NOMO-1 treated with dmso at 0.1 percent for 144 hours (cell line): Measurements from ENCODE around the gene JMJD8.
"Not testable (repeated sequence)": the region's sequence is repeated elsewhere in the genome, so short reads cannot be mapped to it uniquely, and the experiment has no call there.

ENCODE experiments used
- DNase-seq: peaks from one replicate; lab custom pipeline; 2025; ENCODE audit not compliant: unreplicated experiment; lab: John Stamatoyannopoulos, UW

JMJD8 gene

DNA sequence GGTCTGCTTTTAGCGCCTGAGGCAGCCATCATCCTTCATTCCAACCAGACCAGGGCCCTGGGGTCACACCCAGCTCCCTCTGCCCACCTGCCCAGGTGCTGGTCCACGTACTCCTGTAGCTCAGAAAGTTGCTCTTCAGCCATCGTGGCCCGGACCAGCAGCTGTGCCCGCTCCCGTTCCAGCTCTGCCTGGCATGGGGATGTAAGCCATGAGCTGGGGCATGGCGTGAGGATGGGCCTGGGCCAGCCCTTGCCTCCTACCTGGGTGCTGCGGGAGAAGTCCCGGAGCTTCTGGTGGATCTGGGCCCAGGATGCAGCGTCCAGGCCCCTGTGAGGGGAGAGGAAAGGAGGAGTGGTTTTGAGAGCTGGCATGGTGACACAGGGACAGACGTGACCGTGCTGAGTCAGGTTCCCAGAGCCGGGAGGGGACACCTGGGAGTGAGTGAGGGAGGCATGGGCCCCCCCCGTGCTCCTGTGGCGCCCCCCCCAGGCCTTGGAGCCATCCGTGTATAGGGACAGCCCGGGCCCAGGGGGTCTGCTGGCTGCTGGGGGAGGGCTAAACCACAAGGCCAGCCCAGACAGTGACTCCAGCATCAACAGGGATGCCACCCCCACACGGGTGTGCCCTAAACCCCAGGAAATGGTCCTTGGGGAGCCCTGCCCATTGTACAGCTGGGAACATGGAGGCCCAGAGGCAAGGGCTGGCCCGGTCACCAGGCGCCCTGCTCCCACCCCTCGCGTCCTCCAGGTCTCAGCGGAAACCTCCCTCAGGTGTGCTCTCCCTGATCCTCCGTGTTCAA is 38.9 kb upstream of the JMJD8 start:
- no peak for DNase-seq

DNA sequence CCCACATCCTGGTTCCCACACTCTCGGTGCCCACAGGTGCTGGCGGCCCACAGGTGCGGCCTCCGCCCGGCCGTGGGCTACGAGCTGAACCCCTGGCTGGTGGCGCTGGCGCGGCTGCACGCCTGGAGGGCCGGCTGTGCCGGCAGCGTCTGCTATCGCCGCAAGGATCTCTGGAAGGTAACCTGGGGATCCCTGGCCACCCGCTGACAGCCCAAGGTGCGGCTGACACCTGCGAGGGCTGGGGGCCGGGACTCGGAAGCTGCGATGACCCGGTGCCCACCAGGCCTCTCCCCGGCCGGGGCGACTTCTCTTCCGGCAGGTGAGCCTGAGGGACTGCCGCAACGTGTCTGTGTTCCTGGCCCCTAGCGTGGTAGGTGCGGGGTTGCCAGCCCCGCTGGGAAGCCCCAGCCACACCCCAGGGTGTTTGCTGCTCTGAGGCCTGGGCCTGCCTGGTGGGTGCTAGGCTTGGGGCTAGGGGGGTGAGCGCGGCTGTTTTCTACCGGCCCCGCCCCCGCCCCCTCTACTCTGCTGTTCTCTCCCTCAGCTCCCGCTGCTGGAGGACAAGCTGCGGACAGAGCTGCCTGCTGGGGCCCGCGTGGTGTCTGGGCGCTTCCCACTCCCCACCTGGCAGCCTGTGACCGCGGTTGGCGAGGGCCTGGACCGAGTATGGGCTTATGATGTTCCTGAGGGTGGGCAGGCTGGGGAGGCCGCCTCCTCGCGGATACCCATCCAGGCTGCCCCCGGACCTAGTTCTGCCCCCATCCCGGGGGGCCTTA is 37.8 kb upstream of the JMJD8 start:
- no peak for DNase-seq

DNA sequence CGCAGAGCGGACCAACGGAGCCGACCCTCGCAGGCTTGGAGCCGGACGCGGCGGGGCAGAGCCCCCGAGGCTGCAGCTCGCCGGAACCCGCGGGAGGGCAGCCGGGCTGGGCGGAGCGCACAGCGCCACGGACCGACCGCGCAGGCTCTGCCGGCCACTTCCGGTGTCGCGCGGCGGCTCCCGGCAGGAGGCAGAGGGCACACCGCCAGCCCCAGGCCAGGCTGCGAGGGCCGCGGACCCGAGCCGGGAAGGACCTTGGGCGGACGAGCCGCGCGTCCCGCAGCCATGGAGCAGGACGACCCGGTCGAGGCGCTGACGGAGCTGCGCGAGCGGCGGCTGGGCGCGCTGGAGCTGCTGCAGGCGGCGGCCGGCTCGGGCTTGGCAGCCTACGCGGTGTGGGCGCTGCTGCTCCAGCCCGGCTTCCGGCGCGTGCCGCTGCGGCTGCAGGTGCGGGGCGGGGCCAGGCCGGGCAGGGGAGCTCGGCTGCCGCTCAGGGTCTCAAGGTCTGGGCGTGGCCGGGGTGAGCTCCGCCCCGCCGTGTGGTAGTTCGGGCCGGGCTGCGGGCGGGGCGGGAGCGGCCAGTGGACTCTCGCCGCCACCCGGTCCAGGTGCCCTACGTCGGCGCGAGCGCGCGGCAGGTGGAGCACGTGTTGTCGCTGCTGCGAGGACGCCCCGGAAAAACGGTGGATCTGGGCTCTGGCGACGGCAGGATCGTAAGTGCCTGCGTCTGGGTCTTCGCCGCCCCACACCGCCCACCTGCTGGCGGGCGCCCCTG is 37.0 kb upstream of the JMJD8 start, which contains the start of gene ANTKMT:
ANTKMT (plus strand) TSS at position 157 of the 775 bp plus-strand sequence; CDS start at position 286, 129 bp downstream.
- peak; percentile 81 for DNase-seq

DNA sequence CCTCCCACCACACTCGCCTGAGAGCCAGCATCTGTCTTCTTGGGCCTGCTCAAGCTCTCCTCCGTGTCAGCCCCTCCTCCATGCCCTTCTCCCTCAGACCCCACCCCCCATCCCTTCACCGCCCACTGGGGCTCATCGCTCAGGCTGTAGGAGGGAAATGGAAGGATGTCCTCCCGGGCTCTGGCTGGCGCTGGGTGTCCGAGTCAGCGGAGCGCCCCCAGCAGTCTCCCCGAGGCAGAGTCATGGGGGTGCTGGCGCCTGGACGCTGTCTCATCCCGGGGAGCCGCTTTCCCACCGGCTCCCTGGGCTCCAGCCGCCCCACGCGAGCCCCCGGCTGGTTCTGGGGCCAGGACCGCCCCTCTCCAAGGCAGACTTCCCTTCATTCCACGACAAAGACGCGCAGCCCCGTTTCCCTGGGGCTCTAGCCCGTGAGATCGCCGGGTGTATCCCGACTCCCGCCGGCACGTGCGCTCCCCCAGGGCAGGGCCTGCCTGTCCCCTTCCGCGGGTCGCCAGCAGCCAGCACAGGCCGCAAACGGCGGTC is 36.4 kb upstream of the JMJD8 start:
- DNase-seq, result no peak

DNA sequence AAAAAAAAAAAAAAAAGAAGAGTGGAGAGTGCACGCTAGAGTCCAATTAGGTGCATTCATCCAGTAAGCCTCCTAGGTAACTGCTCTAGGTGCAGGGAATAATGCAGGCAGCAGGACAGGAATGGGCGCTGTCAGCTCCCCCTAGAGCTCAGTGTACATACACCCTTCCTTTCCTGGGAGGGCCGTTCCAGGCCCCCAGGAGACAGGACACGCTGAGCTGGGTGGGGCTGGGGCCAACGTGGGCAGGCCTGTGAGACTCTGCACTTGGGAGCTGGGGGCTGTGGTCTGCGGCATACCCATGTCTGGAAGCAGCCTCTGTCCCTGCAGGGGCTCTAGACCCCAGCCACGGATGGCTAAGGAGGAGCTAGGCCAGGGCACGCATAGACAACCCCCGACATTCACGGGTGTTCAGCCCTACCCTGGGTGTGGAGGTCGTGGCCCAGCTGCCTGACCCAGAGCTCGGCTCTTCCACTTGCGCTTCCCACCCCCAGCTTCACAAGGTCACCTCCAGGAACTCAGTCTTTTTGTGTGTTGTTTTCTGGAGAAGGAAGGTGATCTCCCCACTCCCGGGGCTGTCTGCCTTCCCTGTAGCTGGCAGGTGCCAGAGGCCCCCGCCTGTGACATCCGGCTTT is 35.8 kb upstream of the JMJD8 start:
- no peak for DNase-seq

DNA sequence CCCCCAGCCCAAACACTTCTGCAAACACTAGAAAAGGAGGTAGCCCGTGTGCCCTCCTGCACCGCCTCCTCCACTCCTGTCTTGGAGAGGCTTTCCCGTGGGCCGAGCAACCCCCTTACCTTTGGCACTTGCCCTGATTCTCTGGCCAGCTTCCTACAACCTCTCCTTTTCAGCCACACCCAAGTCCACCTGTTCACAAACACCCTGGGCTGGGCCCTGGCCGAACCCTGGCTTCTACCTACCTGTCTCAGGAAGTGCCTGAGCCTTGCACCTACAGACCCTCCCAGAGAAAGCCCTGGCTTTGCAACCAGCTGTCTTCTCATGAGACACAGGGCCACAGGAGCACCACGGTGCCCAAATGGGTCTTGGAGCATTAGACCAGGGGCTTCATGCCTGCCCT is 34.8 kb upstream of the JMJD8 start:
- DNase-seq, result no peak

DNA sequence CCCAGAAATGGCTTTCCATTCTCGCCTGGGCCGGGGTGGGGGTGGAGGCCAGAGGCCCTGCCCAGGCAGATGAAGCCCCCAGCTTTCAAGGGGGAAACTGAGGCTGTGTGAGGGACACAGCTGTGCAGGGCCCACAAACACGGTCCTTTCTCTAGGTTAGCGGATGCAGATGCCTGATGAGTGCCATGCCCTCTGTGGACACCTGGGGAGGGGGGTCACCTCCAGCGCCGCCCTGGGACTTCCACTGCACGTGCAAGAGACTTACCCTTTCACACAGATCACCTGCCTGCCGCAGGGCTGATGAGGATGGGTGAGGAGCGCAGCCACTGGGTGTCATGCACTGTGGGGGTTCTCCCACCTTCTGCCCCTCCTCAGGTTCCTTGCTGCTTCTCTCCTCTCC is 34.3 kb upstream of the JMJD8 start:
- DNase-seq, result no peak

DNA sequence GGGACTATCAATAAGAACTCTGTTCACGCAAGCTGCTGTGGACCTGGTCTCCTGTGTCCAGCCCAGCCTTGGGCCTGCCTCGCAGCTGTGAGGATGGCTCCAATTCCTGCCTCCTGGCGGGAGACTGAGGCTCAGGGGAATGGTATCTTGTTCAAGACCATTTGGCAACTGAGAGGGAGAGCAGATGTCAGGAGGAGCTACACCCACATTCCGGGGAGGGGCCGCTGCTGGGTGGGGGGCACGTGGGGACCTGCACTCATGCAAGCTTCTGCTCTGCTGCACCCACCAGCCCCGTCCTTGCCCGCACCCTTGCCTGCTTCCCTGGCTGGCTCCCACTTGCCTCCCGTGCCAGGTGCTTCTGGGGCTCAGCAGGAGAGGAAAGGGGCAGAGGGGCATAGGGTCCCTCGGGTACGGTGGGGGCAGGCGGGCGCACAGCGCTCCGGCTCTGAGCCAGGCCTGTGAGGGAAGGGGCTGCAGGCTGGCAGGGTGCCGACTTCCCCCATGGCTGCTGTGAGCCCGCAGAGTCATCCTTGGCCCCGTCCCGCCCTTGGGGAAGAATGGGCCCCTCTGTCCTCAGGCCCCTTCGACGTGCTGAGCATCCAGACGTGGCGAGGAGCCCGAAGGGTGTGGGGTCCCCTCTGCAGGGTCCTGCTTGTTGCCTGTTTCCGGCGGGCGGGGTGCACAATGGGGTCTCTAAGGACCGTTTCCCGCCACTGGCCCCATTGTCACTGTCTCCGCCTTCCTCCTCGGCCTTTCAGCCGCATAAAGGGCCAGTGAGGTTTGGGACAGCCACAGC is 33.5 kb upstream of the JMJD8 start:
- DNase-seq, result no peak

DNA sequence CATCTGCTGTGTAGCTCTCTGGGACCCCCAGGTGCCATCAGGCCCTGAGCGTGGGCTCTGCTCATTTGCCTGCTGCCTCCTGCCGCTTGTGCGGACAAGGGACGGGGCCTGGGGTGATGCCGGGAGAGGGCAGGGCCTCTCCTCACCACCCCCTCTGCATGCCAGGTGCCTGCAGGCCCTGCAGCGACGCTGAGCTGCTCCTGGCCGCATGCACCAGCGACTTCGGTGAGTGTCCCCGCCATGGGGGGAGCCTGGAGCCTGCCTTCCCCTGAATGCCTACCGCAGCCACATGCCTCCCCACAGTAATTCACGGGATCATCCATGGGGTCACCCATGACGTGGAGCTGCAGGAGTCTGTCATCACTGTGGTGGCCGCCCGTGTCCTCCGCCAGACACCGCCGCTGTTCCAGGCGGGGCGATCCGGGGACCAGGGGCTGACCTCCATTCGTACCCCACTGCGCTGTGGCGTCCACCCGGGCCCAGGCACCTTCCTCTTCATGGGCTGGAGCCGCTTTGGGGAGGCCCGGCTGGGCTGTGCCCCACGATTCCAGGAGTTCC is 32.7 kb upstream of the JMJD8 start:
- no peak for DNase-seq

DNA sequence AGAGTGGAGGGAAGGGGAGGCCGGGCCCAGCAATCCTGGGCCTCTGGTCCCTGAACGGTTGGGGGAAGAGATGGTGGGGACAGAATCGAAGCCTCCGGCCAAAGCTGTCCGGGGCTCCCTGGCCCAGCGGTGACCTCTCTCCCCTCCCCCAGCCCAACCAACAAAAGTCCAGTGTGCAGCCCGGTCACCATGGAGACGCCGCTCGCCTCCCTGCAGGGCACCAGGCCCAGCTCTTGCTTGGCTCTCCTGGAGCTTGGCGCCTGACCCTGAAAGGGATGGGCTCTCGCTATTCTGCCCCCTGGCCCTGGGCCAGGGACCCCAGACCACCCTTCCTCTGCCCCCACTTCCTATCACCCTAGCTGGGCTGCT is 32.0 kb upstream of the JMJD8 start:
- DNase-seq, result no peak

DNA sequence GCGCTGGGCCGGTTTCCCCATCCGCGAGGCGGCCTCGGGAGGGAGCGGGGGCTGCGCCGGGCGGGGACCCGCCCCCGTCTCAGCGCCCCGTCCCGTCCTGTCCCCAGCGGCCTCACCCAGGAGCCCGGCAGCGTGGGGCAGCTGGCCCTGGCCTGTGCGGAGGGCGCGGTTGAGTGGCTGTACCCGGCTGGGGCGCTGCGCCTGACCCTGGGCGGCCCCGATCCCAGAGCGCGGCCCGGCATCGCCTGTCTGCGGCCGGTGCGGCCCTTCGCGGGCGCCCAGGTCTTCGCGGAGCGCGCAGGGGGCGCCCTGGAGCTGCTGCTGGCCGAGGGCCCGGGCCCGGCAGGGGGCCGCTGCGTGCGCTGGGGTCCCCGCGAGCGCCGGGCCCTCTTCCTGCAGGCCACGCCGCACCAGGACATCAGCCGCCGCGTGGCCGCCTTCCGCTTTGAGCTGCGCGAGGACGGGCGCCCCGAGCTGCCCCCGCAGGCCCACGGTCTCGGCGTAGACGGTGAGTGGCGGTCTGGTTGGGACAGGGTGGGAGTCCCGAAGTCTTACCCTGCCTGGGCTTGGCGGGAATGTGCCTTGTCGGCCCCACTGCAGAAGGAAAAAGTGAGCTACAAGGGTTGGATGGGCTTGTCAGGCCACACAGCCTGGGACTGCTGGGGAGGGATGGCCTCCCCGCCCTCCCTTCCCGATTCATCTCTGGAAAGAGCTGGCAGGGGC is 31.5 kb upstream of the JMJD8 start:
- DNase-seq, result no peak

DNA sequence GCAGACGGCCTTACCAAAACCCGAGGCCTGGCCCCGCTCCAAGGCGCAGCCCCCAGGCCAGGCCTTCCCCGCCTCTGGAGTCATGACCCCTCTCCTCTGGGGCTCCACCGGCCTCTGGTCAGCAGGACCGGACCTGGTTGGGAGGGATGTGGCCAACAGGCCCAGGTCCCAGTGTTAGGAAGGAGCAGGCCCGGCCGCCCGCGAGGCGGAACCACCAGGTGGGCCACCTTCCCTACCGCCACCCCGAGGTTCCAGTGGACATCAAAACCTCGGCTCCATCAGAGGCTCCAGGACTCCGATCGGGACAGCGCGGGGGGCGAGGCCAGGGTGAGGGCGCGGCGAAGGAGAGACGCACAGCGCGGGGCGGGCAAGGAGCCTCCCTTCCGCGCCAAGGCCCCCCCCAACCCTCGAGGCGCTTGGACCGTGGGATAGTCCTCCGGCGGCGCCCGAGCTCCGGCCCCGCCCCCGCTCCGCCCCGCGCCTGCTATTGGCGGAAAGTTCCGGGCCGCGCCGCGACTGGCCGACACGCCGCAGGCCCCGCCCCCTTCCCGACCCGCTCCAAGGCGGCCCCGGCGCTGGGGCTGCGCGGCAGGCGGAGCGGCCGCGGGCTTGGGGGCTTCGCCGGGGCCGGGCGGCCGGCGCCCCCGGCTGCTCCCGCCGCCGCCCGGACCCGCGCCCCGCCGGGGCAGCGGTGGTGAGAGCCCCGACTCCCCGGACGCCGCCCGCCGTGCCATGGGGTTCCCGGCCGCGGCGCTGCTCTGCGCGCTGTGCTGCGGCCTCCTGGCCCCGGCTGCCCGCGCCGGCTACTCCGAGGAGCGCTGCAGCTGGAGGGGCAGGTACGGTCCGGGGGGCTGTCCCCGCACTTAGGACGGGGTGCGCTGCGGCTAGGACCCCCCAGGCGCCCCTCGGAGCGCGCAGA is 30.7 kb upstream of the JMJD8 start, which contains the start of gene METRN:
METRN (plus strand) TSS at position 561 of the 919 bp plus-strand sequence; CDS start at position 733, 172 bp downstream.
- peak; percentile 79 for DNase-seq

DNA sequence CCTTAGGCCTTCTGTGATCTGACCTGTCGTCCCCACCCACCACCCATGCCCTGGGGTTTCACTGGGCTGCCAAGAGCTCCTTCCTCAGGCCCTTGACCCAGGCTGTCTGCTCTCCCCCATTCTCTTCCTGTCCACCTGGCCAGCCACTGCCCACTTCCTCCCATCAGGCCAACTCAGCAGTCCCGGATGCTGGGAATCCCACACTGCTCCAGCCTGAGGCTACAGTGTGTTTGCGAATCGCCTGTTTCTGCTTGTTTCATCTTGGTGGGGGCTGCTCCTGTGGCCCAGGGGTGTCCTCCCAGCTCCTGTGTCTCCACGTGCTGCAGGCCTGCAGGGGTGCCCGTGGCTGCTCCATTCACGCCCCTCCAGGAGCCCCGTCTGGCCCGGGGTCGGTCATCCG is 29.9 kb upstream of the JMJD8 start:
- DNase-seq, result no peak

DNA sequence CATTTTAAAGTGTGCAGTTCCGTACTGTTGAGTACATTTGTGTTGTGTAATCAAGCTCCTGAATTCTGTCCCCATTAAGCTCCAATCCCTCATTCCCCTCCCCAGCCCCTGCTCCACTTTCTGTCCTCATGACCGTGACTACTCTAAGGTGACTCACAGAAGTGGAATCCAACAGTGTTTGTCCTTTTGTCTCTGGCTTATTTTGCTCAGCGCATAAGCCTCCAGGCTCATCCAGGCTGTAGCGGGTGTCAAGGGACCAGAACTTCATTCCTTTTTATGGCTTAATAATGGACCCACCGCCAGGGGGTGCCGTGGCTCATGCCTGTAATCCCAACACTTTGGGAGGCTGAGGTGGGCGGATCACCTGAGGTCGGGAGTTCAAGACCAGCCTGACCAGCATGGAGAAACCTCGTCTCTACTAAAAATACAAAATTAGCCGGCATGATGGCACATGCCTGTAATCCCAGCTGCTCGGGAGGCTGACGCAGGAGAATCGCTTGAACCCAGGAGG is 28.7 kb upstream of the JMJD8 start:
- DNase-seq, result not testable (repeated sequence)

DNA sequence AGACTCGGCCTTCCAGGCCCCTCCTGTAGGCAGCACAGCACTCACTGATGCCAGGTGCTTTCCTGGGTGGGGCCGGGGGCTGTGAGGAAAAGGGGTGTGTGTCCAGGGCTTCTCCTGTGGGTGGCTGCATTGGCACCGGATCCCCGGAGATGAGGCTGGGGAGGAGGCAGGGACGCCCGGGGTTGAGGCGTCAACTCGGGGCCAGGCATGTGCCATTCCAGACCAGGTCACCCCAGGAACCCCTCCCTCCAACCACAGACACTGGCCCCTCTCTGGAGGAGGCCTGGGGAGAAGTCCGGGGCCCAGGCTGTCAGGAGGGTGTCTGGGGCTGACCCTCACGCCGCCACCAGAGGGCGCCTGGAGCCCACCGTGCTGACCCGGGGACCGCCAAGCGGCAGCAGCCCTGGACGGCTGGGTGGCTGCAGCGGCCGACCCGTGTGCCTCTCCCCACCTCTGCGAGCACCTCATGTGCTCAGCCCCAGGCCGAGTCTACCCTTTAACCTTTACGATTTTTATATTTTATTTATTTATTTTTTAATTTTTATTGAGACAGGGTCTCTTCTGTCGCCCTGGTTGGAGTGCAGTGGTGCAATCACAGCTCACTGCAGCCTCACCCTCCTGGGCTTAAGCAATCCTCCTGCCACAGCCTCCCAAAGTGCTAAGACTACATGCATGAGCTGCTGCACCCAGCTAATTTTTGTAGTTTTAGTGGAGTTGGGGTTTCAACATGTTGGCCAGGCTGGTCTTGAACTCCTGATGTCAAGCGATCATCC is 27.6 kb upstream of the JMJD8 start:
- DNase-seq, result peak; percentile 70

DNA sequence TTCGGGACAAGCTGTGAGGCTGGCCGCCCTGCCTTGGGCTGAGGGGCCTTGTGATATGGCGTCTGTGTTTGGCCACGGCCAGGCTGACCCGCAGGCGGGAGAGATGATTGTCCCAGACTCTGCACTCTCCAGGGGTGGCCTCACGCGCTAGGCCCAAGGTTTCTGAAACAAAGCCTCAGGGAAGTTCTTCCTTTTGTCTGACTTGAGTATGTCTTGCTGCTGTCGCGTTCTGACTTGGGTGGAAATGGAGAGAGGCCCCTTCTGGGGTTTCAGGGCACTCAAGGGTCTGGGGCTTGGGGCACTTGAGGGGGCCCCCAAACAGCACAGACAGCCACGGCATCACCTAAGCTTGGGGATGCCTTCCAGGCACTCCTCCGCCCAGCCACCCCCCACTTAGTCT is 26.9 kb upstream of the JMJD8 start:
- DNase-seq, result no peak

DNA sequence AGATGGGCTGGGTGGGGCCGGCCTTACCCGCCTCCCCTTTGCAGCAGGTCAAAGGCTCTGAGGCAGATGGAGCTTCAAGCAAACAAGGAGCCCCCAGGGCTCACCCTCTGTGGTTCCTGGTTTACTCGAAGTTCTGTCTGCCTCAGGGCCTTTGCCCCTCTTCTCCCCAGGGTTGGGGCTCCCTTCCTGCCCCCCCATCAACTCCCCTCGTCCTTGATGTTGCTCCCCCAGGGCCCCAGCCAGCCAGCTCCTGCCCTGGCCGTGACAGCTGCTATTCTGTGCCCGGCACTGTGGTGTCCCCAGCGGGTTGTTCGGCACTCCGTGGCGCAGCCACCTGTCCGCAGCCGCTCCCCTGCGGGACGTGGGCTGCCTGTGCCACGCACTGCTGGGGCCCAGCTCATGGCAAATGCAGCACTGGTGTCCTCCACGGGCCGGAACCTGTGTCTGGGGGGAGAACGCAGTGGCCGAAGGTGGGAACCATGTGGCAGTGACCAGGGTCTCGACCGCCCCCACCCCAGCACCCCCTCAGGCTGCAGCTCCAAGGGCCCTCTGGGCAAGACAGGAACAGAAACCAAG is 26.5 kb upstream of the JMJD8 start:
- no peak for DNase-seq
